SU-DHL-6 (cell line): ENCODE data around the gene IYD.

Source experiments
- EZH2phosphoT487 ChIP-seq: fragments of 200-600 bp; sonication (generic), shearing (Covaris generic); conservative IDR thresholded peaks from 2 replicates; pipeline ENCODE4 v1.6.1; 2018; ENCODE audit warnings: mild to moderate bottlenecking, antibody characterized with exemption, low read length, moderate library complexity, mixed read lengths
- TF ChIP-seq, protein P1 (sequence below): fragments of 200-600 bp; sonication (generic); IDR thresholded peaks from one replicate; pipeline ENCODE4 v1.5.1; 2017; ENCODE audit warnings: antibody characterized with exemption, mild to moderate bottlenecking, low read length, moderate library complexity; ENCODE audit not compliant: insufficient read depth, poor library complexity, severe bottlenecking

DNA sequence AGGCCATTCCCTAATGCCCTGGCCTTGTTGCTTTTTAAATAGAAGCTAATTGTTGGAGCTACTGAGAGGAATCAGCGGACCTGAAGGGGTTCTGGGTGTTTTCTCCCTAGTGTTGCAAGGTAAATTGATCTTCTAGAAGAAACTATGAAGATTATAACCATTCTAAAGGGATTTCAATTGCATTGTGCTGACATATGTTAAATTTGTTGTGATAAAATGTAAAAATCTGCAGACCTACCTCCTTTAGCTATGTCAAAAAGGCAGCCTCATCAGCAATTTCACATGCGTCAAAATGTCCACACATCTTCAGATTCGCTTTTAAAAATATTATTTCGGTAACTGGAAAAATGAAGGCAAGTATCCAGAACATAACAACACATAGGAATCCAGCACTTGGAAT is 44.4 kb downstream of the IYD start:
- TF ChIP-seq, protein P1, sequence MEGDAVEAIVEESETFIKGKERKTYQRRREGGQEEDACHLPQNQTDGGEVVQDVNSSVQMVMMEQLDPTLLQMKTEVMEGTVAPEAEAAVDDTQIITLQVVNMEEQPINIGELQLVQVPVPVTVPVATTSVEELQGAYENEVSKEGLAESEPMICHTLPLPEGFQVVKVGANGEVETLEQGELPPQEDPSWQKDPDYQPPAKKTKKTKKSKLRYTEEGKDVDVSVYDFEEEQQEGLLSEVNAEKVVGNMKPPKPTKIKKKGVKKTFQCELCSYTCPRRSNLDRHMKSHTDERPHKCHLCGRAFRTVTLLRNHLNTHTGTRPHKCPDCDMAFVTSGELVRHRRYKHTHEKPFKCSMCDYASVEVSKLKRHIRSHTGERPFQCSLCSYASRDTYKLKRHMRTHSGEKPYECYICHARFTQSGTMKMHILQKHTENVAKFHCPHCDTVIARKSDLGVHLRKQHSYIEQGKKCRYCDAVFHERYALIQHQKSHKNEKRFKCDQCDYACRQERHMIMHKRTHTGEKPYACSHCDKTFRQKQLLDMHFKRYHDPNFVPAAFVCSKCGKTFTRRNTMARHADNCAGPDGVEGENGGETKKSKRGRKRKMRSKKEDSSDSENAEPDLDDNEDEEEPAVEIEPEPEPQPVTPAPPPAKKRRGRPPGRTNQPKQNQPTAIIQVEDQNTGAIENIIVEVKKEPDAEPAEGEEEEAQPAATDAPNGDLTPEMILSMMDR: no peak
- TF ChIP-seq EZH2phosphoT487: no peak
